GM23248 (cell line): ENCODE results near the gene NSMCE3.

Experiments
- EZH2 ChIP-seq: fragments of 200-600 bp; sonication (generic); IDR thresholded peaks from 2 replicates; pipeline ENCODE4 v1.6.1; 2018; ENCODE audit warnings: antibody characterized with exemption, mild to moderate bottlenecking; ENCODE audit not compliant: insufficient read depth, poor library complexity, severe bottlenecking
- EZH2phosphoT487 ChIP-seq: fragments of 200-600 bp; sonication (generic); IDR thresholded peaks from 2 replicates; pipeline ENCODE4 v1.6.1; 2018; ENCODE audit warnings: antibody characterized with exemption, moderate library complexity, mild to moderate bottlenecking, low read depth; ENCODE audit not compliant: insufficient read depth

DNA sequence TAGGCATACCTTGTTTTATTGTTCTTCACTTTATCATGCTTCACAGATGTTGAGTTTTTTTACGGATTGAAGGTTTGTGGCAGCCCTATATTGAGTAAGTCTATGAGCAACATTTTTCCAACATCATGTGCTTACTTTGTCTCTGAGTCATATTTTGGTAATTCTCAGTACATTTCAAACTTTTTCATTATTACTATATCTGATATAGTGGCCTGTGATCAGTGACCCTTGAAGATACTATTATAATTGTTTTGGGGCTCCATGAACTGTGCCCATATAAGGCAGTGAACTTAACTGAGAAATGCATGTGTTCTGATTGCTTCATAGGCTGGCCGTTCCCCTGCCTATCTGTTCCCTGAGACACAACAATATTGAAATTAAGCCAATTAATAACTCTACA lies 42.8 kb upstream of the NSMCE3 start:
- no peak for TF ChIP-seq EZH2
- no peak for TF ChIP-seq EZH2phosphoT487
